Fibroblast of lung (primary cell): ENCODE data around the gene SHISA8. TPM values are rescaled to one million over a fixed set of nuclear protein-coding genes. Genes with fewer than 3 reads are reported as not detected.

ENCODE experiments used
- DNase-seq, 2 donors: peaks; one replicate each; pipeline versions ENCODE4 v3.0.0 to v3.0.0-alpha.2; 2010; ENCODE audit warnings: low read depth in 2 of 2
- H2AFZ ChIP-seq: 2 replicates; pipeline ENCODE4 v1.5.1; 2012; ENCODE audit warnings: low read length, control low read depth, inconsistent platforms
- H3K27ac ChIP-seq: 2 replicates; pipeline ENCODE4 v1.5.1; 2011; ENCODE audit warnings: low read length, control low read depth; ENCODE audit not compliant: insufficient read depth
- H3K27me3 ChIP-seq: 2 replicates; pipeline ENCODE4 v1.5.1; 2011; ENCODE audit warnings: mild to moderate bottlenecking, low read length; ENCODE audit not compliant: control insufficient read depth, insufficient read depth
- H3K36me3 ChIP-seq: 2 replicates; pipeline ENCODE4 v1.5.1; 2011; ENCODE audit warnings: low read length; ENCODE audit not compliant: control insufficient read depth, insufficient read depth
- H3K4me1 ChIP-seq: 2 replicates; pipeline ENCODE4 v1.5.1; 2011; ENCODE audit warnings: low read length; ENCODE audit not compliant: control insufficient read depth, insufficient read depth; ENCODE audit errors: extremely low read depth
- H3K4me2 ChIP-seq: 2 replicates; pipeline ENCODE4 v1.5.1; 2011; ENCODE audit warnings: low read length, control low read depth; ENCODE audit not compliant: insufficient read depth; ENCODE audit errors: extremely low read depth
- H3K4me3 ChIP-seq, 4 experiments: fragments of 200-600 bp in 1 of 4; sonication (generic) in 1 of 4; replicated peaks in 1 of 4; 2 replicates each; pipeline ENCODE4 v1.5.1; 2011 to 2016; ENCODE audit warnings: low read length in 4 of 4, low read depth in 3 of 4, mild to moderate bottlenecking in 3 of 4, control low read depth in 2 of 4, inconsistent platforms in 1 of 4, mixed read lengths in 1 of 4; ENCODE audit not compliant: insufficient read depth in 1 of 4; ENCODE audit errors: control extremely low read depth in 1 of 4
- H3K79me2 ChIP-seq: 2 replicates; pipeline ENCODE4 v1.5.1; 2012; ENCODE audit warnings: mild to moderate bottlenecking, low read length, inconsistent platforms; ENCODE audit not compliant: control insufficient read depth, insufficient read depth
- H3K9ac ChIP-seq: 2 replicates; pipeline ENCODE4 v1.5.1; 2011; ENCODE audit warnings: mild to moderate bottlenecking, low read length, control low read depth; ENCODE audit not compliant: insufficient read depth
- H3K9me3 ChIP-seq: 2 replicates; pipeline ENCODE4 v1.5.1; 2012; ENCODE audit warnings: low read depth, low read length; ENCODE audit not compliant: control insufficient read depth, insufficient read depth
- H4K20me1 ChIP-seq: 2 replicates; pipeline ENCODE4 v1.5.1; 2011; ENCODE audit warnings: low read length; ENCODE audit not compliant: control insufficient read depth, insufficient read depth; ENCODE audit errors: extremely low read depth
- EZH2 ChIP-seq: IDR thresholded peaks from 2 replicates; pipeline ENCODE4 v1.5.1; 2012; ENCODE audit warnings: low read length, control low read depth, mild to moderate bottlenecking; ENCODE audit errors: missing control alignments
- polyA plus RNA-seq, 2 donors: library from polyadenylated mRNA; depleted of rRNA in 1 of 2; stranded (reverse) in 1 of 2; unstranded in 1 of 2; fragments of >200 nt; gene quantifications; 2 replicates each; pipeline ENCODE4 v1.2.1, GENCODE V29; 2011 to 2012; ENCODE audit warnings: missing spikeins in 1 of 2
- total RNA-seq: library from RNA; depleted of rRNA; stranded (reverse); fragments of >200 nt; gene quantifications from 2 replicates; pipeline ENCODE4 v1.2.1, GENCODE V29; 2014
- TF ChIP-seq, protein P1 (sequence below), 2 donors: IDR thresholded peaks in 1 of 2; conservative IDR thresholded peaks in 1 of 2; 1 replicate in 1 of 2; 2 replicates in 1 of 2; pipeline ENCODE4 v1.5.1; 2011 to 2012; ENCODE audit warnings: low read length in 2 of 2, control low read depth in 1 of 2, inconsistent platforms in 1 of 2, low read depth in 1 of 2, mild to moderate bottlenecking in 1 of 2

The SHISA8 gene
- total and polyA plus RNA-seq, 2 donors (not counting 1 experiment from before 2014, with no cell fraction given), result not detected

DNA sequence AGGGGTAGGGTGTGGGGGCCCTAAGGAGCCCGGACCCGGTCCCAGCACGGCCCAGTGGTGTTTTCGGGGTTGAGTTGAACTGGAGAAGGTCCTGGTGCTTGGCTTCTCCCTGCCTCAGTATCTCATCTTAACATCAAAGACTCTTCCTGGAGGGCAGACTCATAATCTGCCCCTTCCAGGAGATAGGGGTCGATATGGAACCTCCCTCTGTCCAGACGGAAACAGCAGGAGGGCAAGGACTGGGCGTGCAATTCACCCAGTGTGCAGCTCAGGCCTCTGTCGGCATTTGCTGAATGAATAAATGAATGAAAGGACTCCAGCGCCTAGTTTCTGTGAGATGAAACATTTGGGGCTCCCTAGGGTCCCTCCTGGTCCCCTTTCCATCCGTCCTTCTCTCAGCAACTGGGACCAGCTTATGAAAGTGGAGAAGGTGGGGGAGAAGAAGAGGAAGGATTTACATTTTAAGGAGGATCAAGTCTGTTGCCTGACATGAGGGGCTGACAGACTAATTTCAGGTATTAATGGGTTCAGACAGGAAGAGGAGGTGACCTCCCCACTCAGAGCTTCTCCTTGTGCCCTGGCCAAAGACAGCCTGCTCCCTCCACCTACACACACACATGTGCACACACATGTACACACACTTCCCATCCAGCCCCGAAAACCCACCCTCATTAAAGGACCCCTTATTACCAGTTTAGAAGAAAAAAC, 1.1 kb upstream of the SHISA8 start:
- no peak overlapping the region for H3K4me3 ChIP-seq
- no peaks in the 10 kb centered on the region for H4K20me1 ChIP-seq
- H3K27ac ChIP-seq, result no peak overlapping the region
- H2AFZ ChIP-seq, result no peak overlapping the region
- no peaks in the 10 kb centered on the region for H3K79me2 ChIP-seq
- H3K4me1 ChIP-seq, result no peaks in the 10 kb centered on the region
- H3K27me3 ChIP-seq, result peaks cover 48% of the 10 kb centered on the region
- no peaks in the 10 kb centered on the region for H3K36me3 ChIP-seq
- H3K4me2 ChIP-seq, result no peak overlapping the region
- H3K9ac ChIP-seq, result no peak overlapping the region
- no peaks in the 10 kb centered on the region for H3K9me3 ChIP-seq
- no peak for DNase-seq
- TF ChIP-seq, protein P1, sequence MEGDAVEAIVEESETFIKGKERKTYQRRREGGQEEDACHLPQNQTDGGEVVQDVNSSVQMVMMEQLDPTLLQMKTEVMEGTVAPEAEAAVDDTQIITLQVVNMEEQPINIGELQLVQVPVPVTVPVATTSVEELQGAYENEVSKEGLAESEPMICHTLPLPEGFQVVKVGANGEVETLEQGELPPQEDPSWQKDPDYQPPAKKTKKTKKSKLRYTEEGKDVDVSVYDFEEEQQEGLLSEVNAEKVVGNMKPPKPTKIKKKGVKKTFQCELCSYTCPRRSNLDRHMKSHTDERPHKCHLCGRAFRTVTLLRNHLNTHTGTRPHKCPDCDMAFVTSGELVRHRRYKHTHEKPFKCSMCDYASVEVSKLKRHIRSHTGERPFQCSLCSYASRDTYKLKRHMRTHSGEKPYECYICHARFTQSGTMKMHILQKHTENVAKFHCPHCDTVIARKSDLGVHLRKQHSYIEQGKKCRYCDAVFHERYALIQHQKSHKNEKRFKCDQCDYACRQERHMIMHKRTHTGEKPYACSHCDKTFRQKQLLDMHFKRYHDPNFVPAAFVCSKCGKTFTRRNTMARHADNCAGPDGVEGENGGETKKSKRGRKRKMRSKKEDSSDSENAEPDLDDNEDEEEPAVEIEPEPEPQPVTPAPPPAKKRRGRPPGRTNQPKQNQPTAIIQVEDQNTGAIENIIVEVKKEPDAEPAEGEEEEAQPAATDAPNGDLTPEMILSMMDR (conservative IDR thresholded peaks at IDR 0.05 in 1 of 2, IDR thresholded peaks at IDR 0.05 in 1 of 2; ENCODE audit: low read depth in 1 of 2, low read length in 2 of 2), result no peak
- TF ChIP-seq EZH2, result peak; percentile 40

DNA sequence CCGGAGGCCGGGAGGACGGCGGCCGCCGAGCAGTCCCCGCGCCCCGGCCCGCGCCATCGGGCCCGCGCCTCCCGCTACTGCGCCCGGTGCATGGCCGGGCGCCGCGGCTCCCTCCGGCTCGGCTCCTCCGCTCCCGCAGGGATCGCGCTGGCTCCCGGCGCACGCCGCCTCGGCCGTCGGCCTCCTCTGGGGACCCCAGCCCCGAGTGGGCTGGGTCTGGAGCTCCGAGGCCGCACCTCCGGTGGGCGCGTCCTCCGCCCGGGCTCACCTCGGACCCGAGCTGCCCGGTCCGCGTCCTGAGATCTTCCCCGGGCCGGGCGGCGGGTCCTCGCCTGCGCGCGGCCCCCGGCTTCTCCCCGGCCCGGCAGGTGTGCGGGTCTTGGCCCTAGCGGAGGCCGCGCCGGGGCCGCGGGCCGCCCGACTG, 251 bp downstream of the SHISA8 start:
- peaks cover 51% of the 10 kb centered on the region for H3K27me3 ChIP-seq
- TF ChIP-seq EZH2, result peak; percentile 20
- TF ChIP-seq, protein P1 (conservative IDR thresholded peaks at IDR 0.05 in 1 of 2, IDR thresholded peaks at IDR 0.05 in 1 of 2; ENCODE audit: low read depth in 1 of 2, low read length in 2 of 2), result no peak
- H3K4me2 ChIP-seq, result no peak overlapping the region
- H3K9ac ChIP-seq, result no peak overlapping the region
- H3K4me1 ChIP-seq, result no peaks in the 10 kb centered on the region
- no peak for DNase-seq
- no peaks in the 10 kb centered on the region for H3K36me3 ChIP-seq
- H3K4me3 ChIP-seq, result no peak overlapping the region
- H4K20me1 ChIP-seq, result no peaks in the 10 kb centered on the region
- H3K9me3 ChIP-seq, result no peaks in the 10 kb centered on the region
- H2AFZ ChIP-seq, result no peak overlapping the region
- no peaks in the 10 kb centered on the region for H3K79me2 ChIP-seq
- no peak overlapping the region for H3K27ac ChIP-seq

DNA sequence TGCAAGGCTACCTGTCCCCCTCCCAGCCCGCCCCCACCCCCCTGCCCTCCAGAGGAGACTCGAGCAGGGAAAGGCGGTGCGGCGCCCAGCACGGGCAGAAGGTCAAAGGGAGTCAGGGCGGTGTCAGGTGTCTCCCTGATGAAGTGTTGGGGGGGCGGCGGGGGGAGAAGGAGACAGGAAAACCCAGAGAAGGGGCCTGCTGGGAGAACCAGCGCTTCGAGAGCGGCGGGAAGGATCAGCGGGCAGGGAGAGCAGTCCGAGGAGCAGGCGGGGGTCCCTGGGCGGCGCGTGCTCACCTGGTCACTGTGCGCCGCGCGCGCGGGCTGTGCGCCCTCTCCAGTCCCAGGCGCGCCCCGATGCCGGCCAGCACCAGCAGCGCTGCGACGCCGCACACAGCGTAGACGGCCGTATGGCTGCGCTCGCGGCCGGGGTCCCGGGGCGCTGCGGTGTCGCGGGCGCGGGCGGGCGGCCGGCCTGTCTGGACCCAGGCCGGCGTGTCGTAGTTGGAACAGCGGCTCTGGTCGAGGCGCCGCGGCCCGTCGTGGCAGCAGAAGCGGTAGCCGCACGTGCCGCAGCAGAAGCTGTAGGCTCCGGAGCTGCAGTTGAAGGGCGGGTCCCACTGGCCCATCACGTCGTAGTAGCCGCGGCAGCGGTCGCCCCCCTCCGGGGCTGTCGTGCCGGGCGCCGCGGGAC, 886 bp downstream of the SHISA8 start:
- H3K4me1 ChIP-seq, result no peaks in the 10 kb centered on the region
- H3K27ac ChIP-seq, result no peak overlapping the region
- H3K4me2 ChIP-seq, result no peak overlapping the region
- H3K9me3 ChIP-seq, result no peaks in the 10 kb centered on the region
- no peak overlapping the region for H3K4me3 ChIP-seq
- no peaks in the 10 kb centered on the region for H4K20me1 ChIP-seq
- no peaks in the 10 kb centered on the region for H3K36me3 ChIP-seq
- no peak overlapping the region for H3K9ac ChIP-seq
- TF ChIP-seq, protein P1 (conservative IDR thresholded peaks at IDR 0.05 in 1 of 2, IDR thresholded peaks at IDR 0.05 in 1 of 2; ENCODE audit: low read depth in 1 of 2, low read length in 2 of 2), result no peak
- TF ChIP-seq EZH2, result peak; percentile 97
- DNase-seq, result no peak
- no peak overlapping the region for H2AFZ ChIP-seq
- peaks cover 54% of the 10 kb centered on the region for H3K27me3 ChIP-seq
- H3K79me2 ChIP-seq, result no peaks in the 10 kb centered on the region
